WI38 (cell line): ENCODE data around the gene SPATA6L.

ENCODE experiments used
- H3K4me3 ChIP-seq: 2 replicates; pipeline ENCODE4 v1.5.1; 2011; ENCODE audit warnings: low read depth, mild to moderate bottlenecking, control low read depth, low read length
- CTCF ChIP-seq: IDR thresholded peaks from 2 replicates; pipeline ENCODE4 v1.5.1; 2012; ENCODE audit warnings: low read depth, mild to moderate bottlenecking, control low read depth, low read length

SPATA6L gene

DNA sequence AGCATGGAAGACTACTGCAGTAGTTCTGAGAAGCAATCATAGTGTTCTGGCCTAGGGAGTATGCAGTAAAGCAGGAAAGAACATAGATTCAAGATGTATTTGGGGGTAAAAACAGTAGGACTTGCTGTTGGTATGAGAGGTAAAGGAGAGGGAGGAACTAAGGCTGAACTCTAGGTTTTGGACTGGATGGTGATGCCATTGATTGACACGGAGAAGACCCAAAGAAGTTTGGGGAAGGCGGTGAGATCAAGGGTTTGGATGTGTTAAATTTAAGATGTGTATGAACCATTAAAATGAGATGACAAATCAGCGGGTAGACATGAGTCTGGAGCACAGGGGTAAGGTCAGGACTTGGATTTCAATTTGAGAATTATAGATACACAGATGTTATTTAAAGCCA, 11.1 kb upstream of the SPATA6L start:
- no peak overlapping the region for H3K4me3 ChIP-seq
- TF ChIP-seq CTCF, result no peak

GRCh38 chr9:4674783-4675182, 8.5 kb upstream of the SPATA6L start:
- TF ChIP-seq CTCF, result no peak
- no peak overlapping the region for H3K4me3 ChIP-seq

GRCh38 chr9:4671737-4672136, 5.5 kb upstream of the SPATA6L start:
- no peak overlapping the region for H3K4me3 ChIP-seq

GRCh38 chr9:4670591-4670990, 4.3 kb upstream of the SPATA6L start:
- no peak for TF ChIP-seq CTCF
- no peak overlapping the region for H3K4me3 ChIP-seq

More at GRCh38 chr9:4671737-4672136, 5.5 kb upstream of the SPATA6L start:
- no peak for TF ChIP-seq CTCF

DNA sequence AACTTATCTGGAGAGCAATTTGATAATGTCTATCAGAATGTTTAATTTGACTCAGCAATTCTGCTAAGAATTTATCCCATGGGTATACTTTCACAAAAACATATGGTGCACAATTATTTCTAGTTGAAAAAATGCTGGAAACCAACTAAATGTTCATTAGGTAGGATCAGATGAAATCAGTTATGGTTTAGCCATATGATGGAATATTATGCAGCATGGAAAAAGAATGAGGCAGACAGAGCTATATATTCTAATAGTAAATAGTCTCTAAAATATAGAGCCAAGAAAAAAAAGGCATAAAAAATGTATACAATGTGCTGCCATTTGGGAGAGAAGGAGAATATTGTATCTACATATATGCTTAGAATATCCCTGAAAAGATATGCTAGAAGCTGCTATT, 3.6 kb upstream of the SPATA6L start:
- no peak for TF ChIP-seq CTCF
- H3K4me3 ChIP-seq, result no peak overlapping the region

GRCh38 chr9:4668604-4669003, 2.3 kb upstream of the SPATA6L start:
- TF ChIP-seq CTCF, result no peak
- no peak overlapping the region for H3K4me3 ChIP-seq

- H3K4me3 ChIP-seq, result no peak overlapping the region
- no peak for TF ChIP-seq CTCF
Measured at GRCh38 chr9:4667681-4668080, 1.4 kb upstream of the SPATA6L start.
